K562 (cell line): ENCODE data around the gene FAF2. TPM values are rescaled to one million over a fixed set of nuclear protein-coding genes. Genes with fewer than 3 reads are reported as not detected.

ENCODE experiments used
- ATAC-seq: fragments of 200-7000 bp; cut with Tn5 transposase; 3 replicates; pipeline ENCODE4 v1.9.1; 2020; ENCODE audit warnings: moderate library complexity
- BruUV-seq: library from RNA; stranded (reverse); fragments of 400-500 nt; replicated peaks from 2 replicates; lab custom pipeline; 2021; lab: Mats Ljungman, UMichigan
- CTCF ChIA-PET: fragments of 300-600 bp; formaldehyde crosslinking; extraction: SDS; loops from one replicate; lab custom pipeline; 2021; ENCODE audit warnings: low intra/inter-chr PET ratio; lab: Yijun Ruan, JAX
- POLR2A ChIA-PET: fragments of 300-600, 350-650 bp; sonication (Branson Sonifier 250); formaldehyde crosslinking; extraction: SDS; loops from one replicate; lab custom pipeline; 2021; ENCODE audit warnings: antibody characterized with exemption, inconsistent platforms; lab: Yijun Ruan, JAX
- DNase-seq, 4 experiments: peaks; one replicate each; pipeline versions ENCODE4 v3.0.0 to v3.0.0-alpha.2; 2011 to 2018; ENCODE audit warnings: low spot score in 3 of 4, mixed read lengths in 3 of 4; ENCODE audit errors: extremely low read depth in 1 of 4
- FAIRE-seq: peaks from 2 replicates; lab custom pipeline; 2011; peaks lifted over from hg19 to GRCh38; lab: Jason Lieb, UNC
- H2AFZ ChIP-seq: 2 replicates; pipeline ENCODE4 v1.6.0; 2011; ENCODE audit warnings: low read depth, low read length, control low read depth, inconsistent platforms
- H3K27ac ChIP-seq: fragments of 200-600 bp; 3 replicates; pipeline ENCODE4 v1.8.0; 2011; ENCODE audit warnings: low read depth, mild to moderate bottlenecking, control low read depth, inconsistent platforms, low read length, moderate library complexity, mixed read lengths; ENCODE audit errors: extremely low read depth
- H3K27me3 ChIP-seq, 2 experiments: fragments of 300-600 bp in 1 of 2; 2 replicates in 1 of 2; 3 replicates in 1 of 2; pipeline versions ENCODE4 v1.6.0 to v1.8.0; 2011; ENCODE audit warnings: inconsistent platforms in 2 of 2, low read length in 2 of 2, mild to moderate bottlenecking in 1 of 2, mixed read lengths in 1 of 2, moderate library complexity in 1 of 2; ENCODE audit not compliant: control insufficient read depth in 2 of 2, insufficient read depth in 2 of 2
- H3K36me3 ChIP-seq: fragments of 300-600 bp; 3 replicates; pipeline ENCODE4 v1.8.0; 2011; ENCODE audit warnings: mild to moderate bottlenecking, low read length, inconsistent platforms; ENCODE audit not compliant: control insufficient read depth, insufficient read depth
- H3K4me1 ChIP-seq, 2 experiments: fragments of 200-600 bp in 1 of 2; replicated peaks in 1 of 2; 2 replicates in 1 of 2; 3 replicates in 1 of 2; pipeline versions ENCODE4 v1.5.1 to v1.8.0; 2011; ENCODE audit warnings: inconsistent platforms in 2 of 2, low read length in 2 of 2, mild to moderate bottlenecking in 1 of 2, mixed read lengths in 1 of 2, moderate library complexity in 1 of 2; ENCODE audit not compliant: control insufficient read depth in 2 of 2, insufficient read depth in 2 of 2
- H3K4me2 ChIP-seq: 2 replicates; pipeline ENCODE4 v1.6.1; 2011; ENCODE audit warnings: low read length, control low read depth, inconsistent platforms, mixed read lengths; ENCODE audit not compliant: insufficient read depth
- H3K4me3 ChIP-seq: fragments of 200-600 bp; sonication (generic), shearing (Covaris generic); 2 replicates; pipeline ENCODE4 v1.5.1; 2016; ENCODE audit warnings: control low read depth, inconsistent platforms
- H3K79me2 ChIP-seq: fragments of 200-600 bp; 3 replicates; pipeline ENCODE4 v1.8.0; 2011; ENCODE audit warnings: low read length, inconsistent platforms; ENCODE audit not compliant: control insufficient read depth, insufficient read depth
- H3K9ac ChIP-seq, 2 experiments: 2 replicates each; pipeline versions ENCODE4 v1.6.0 to v1.6.1; 2011; ENCODE audit warnings: low read depth in 2 of 2, low read length in 2 of 2, control low read depth in 1 of 2, inconsistent platforms in 1 of 2, mild to moderate bottlenecking in 1 of 2, mixed read lengths in 1 of 2; ENCODE audit not compliant: insufficient read depth in 1 of 2
- H3K9me1 ChIP-seq: one replicate; pipeline ENCODE4 v1.6.0; 2011; ENCODE audit warnings: inconsistent platforms, mild to moderate bottlenecking, low read length, moderate library complexity; ENCODE audit not compliant: control insufficient read depth, insufficient read depth
- H3K9me3 ChIP-seq: replicated peaks from 2 replicates; pipeline ENCODE4 v1.5.1; 2011; ENCODE audit warnings: low read depth, low read length, inconsistent platforms; ENCODE audit not compliant: control insufficient read depth, insufficient read depth
- H4K20me1 ChIP-seq: replicated peaks from 2 replicates; pipeline ENCODE4 v1.6.1; 2011; ENCODE audit warnings: low read length, inconsistent platforms, mixed read lengths; ENCODE audit not compliant: control insufficient read depth, insufficient read depth
- ARNT ChIP-seq, 2 experiments: fragments of 450-650 bp; IDR thresholded peaks; 2 replicates each; pipeline ENCODE4 v1.6.1; 2016; ENCODE audit warnings: mild to moderate bottlenecking in 1 of 2
- CBX2 ChIP-seq: fragments of 200-600 bp; sonication (generic); IDR thresholded peaks from one replicate; pipeline ENCODE4 v1.6.1; 2012; ENCODE audit warnings: mild to moderate bottlenecking, low read length, inconsistent platforms; ENCODE audit not compliant: insufficient read depth, poor library complexity, severe bottlenecking
- CXXC5 ChIP-seq: fragments of 250-450 bp; sonication (Bioruptor Pico); IDR thresholded peaks from 2 replicates; pipeline ENCODE4 v1.8.0; 2022; ENCODE audit warnings: inconsistent platforms, mild to moderate bottlenecking, moderate library complexity
- E2F3 ChIP-seq: fragments of 250-450 bp; sonication (Bioruptor Pico); IDR thresholded peaks from 2 replicates; pipeline ENCODE4 v1.4.0; 2020; ENCODE audit warnings: mild to moderate bottlenecking
- E2F5 ChIP-seq: sonication (generic); formaldehyde crosslinking; IDR thresholded peaks from 2 replicates; pipeline ENCODE4 v1.8.0; 2022; ENCODE audit warnings: mild to moderate bottlenecking, missing genetic modification reagents
- ERF ChIP-seq: fragments of 450-650 bp; formaldehyde crosslinking; IDR thresholded peaks from 2 replicates; pipeline ENCODE4 v1.4.0; 2020; ENCODE audit warnings: mild to moderate bottlenecking, mixed read lengths
- FIP1L1 ChIP-seq: fragments of 200-400 bp; formaldehyde crosslinking; IDR thresholded peaks from 2 replicates; pipeline ENCODE4 v1.6.1; 2018; ENCODE audit warnings: mild to moderate bottlenecking, low read depth, low read length; ENCODE audit not compliant: poor library complexity, severe bottlenecking
- KDM5B ChIP-seq: fragments of 200-600 bp; sonication (generic); IDR thresholded peaks from 2 replicates; pipeline ENCODE4 v1.6.1; 2012; ENCODE audit warnings: low read depth, mild to moderate bottlenecking, moderate library complexity, low read length, control low read depth, inconsistent platforms; ENCODE audit not compliant: insufficient replicate concordance
- KLF13 ChIP-seq: fragments of 450-650 bp; IDR thresholded peaks from 2 replicates; pipeline ENCODE4 v1.6.1; 2016; ENCODE audit warnings: missing genetic modification characterization, low read depth, mild to moderate bottlenecking, missing compliant biosample characterization, moderate library complexity, borderline replicate concordance
- MECOM ChIP-seq: fragments of 250-450 bp; sonication (Bioruptor Pico); IDR thresholded peaks from 2 replicates; pipeline ENCODE4 v1.8.0; 2022; ENCODE audit warnings: inconsistent platforms
- NCOA1 ChIP-seq: fragments of 450-650 bp; IDR thresholded peaks from 2 replicates; pipeline ENCODE4 v1.6.1; 2016; ENCODE audit warnings: low read depth
- NFATC3 ChIP-seq: fragments of 450-650 bp; IDR thresholded peaks from 2 replicates; pipeline ENCODE4 v1.6.1; 2017; ENCODE audit warnings: mild to moderate bottlenecking
- PRPF4 ChIP-seq: fragments of 200-400 bp; formaldehyde crosslinking; IDR thresholded peaks from one replicate; pipeline ENCODE4 v1.6.1; 2017; ENCODE audit warnings: low read length, low read depth, mild to moderate bottlenecking; ENCODE audit not compliant: insufficient read depth, poor library complexity, severe bottlenecking
- RFX5 ChIP-seq: IDR thresholded peaks from 2 replicates; pipeline ENCODE4 v1.6.1; 2011; ENCODE audit warnings: low read depth, mild to moderate bottlenecking, improper control_type of control experiment, low read length
- RFX7 ChIP-seq: fragments of 250-450 bp; sonication (Bioruptor Pico); IDR thresholded peaks from 2 replicates; pipeline ENCODE4 v1.5.1; 2021; ENCODE audit warnings: mild to moderate bottlenecking
- TEAD1 ChIP-seq, 2 experiments: fragments of 450-650 bp in 1 of 2; sonication (generic) in 1 of 2; formaldehyde crosslinking; IDR thresholded peaks; 2 replicates each; pipeline versions ENCODE4 v1.4.0 to v1.8.0; 2020 to 2022; ENCODE audit warnings: mild to moderate bottlenecking in 2 of 2, missing genetic modification reagents in 1 of 2
- ZFP1 ChIP-seq: fragments of 450-650 bp; formaldehyde crosslinking; IDR thresholded peaks from 2 replicates; pipeline ENCODE4 v1.4.0; 2020; ENCODE audit warnings: mild to moderate bottlenecking, mixed read lengths
- ZFP36 ChIP-seq: fragments of 150-350 bp; IDR thresholded peaks from 2 replicates; pipeline ENCODE4 v1.6.1; 2018; ENCODE audit warnings: low read length, low read depth; ENCODE audit not compliant: partially characterized antibody
- ZHX1 ChIP-seq: fragments of 150-350 bp; conservative IDR thresholded peaks from 2 replicates; pipeline ENCODE4 v1.6.1; 2014; ENCODE audit warnings: low read length
- ZKSCAN1 ChIP-seq: fragments of 150-350 bp; IDR thresholded peaks from 2 replicates; pipeline ENCODE4 v1.6.1; 2016; ENCODE audit warnings: low read depth, low read length
- ZNF445 ChIP-seq: fragments of 250-450 bp; sonication (Bioruptor Pico); IDR thresholded peaks from 2 replicates; pipeline ENCODE4 v1.4.0; 2020; ENCODE audit warnings: low read depth, mild to moderate bottlenecking, moderate library complexity
- ZNF830 ChIP-seq: fragments of 250-450 bp; sonication (Bioruptor Pico); IDR thresholded peaks from 2 replicates; pipeline ENCODE4 v1.5.0; 2021; ENCODE audit warnings: mild to moderate bottlenecking
- WGBS: fragments of 100-300 bp; shearing (Covaris generic); methylation state at CpG from one replicate; pipeline ENCODE4 v1.1.6; 2016; ENCODE audit warnings: low coverage, mixed read lengths; ENCODE audit not compliant: insufficient coverage; ENCODE audit errors: missing lambda C conversion rate; 5-methylcytosine and 5-hydroxymethylcytosine counted together
- in situ Hi-C: fragments of 300-500 bp; cut with MboI; formaldehyde crosslinking; loops from 4 replicates; pipeline ENCODE4 v1.15.0; 2018; ENCODE audit warnings: inconsistent platforms, mixed read lengths
- intact Hi-C: fragments of 100-400 bp; cut with micrococcal nuclease; formaldehyde crosslinking; loops from 2 replicates; pipeline ENCODE4 v1.14.2; 2022
- polyA plus RNA-seq, 8 experiments: library from polyadenylated mRNA; depleted of rRNA in 4 of 8; stranded (reverse) in 5 of 8; unstranded in 3 of 8; fragments of >200 nt; fragmentation: Nextera tagmentation in 2 of 8; fragmentation: Illumina TruSeq in 1 of 8; extraction: Ambion mirVana in 2 of 8; extraction: Trizol in 1 of 8; gene quantifications; 2 replicates each; pipeline versions ENCODE4 v1.2.1 to v1.2.3, GENCODE V29; 2011 to 2014; ENCODE audit warnings: inconsistent platforms in 1 of 8, missing spikeins in 1 of 8
- total RNA-seq, 7 experiments: library from RNA; depleted of rRNA in 6 of 7; stranded (reverse); fragments of >200 nt in 6 of 7; fragmentation: Illumina TruSeq in 2 of 7; extraction: Trizol in 2 of 7; gene quantifications; 2 replicates each; pipeline versions ENCODE4 v1.2.1 to v1.2.3, GENCODE V29; 2011 to 2021; ENCODE audit warnings: low replicate concordance in 1 of 7

Gene FAF2
- total and polyA plus RNA-seq, 9 of the 15 experiments (the other 6 are each of a cell fraction or from before 2014, with no cell fraction given), result 25.0 to 44.6 (median 36.1) TPM

- H3K9me3 ChIP-seq, result no peaks in the 10 kb centered on the region
- ATAC-seq (no peak), FAIRE-seq (no peak), DNase-seq (no peak)
- H3K4me1 ChIP-seq, result peaks cover 12 to 17% of the 10 kb centered on the region in 2 experiments; a peak in 4 of 5 replicates
- H3K27ac ChIP-seq, result no peak overlapping the region
- H3K79me2 ChIP-seq, result peaks cover 21% of the 10 kb centered on the region
- CTCF ChIA-PET, result no interaction called here
- no peaks in the 10 kb centered on the region for H3K27me3 ChIP-seq
- H3K4me2 ChIP-seq, result no peak overlapping the region
- H3K36me3 ChIP-seq, result peaks cover 15% of the 10 kb centered on the region; the same call in 2 of the 3 replicates
- H2AFZ ChIP-seq, result no peak overlapping the region
- TSS peak; percentile 46 for BruUV-seq
- intact Hi-C loops (loop anchor here (5.0 to 10.0 kb wide), 2 partner anchors 70 to 203 kb away; no protein-coding TSS in a partner anchor), in situ Hi-C loops (no loop called here)
- peaks cover 4% of the 10 kb centered on the region for H3K9me1 ChIP-seq
- 26% methylated on average over 3 of the region's 3 CpGs for WGBS
- H4K20me1 ChIP-seq, result peaks cover 9% of the 10 kb centered on the region; the same call in 1 of the 2 replicates
- H3K9ac ChIP-seq, result no peak overlapping the region
- POLR2A ChIA-PET, result interaction anchor here (0.6 to 1.6 kb wide), 2 partner anchors 9 to 128 kb away, joined by 3 to 4 read pairs; no protein-coding TSS in a partner anchor
- H3K4me3 ChIP-seq, result no peak overlapping the region
- TF ChIP-seq ZFP36 (peak; percentile 36), MECOM (no peak), KLF13 (tag) (no peak), RFX5 (no peak), ZFP1 (CRISPR knock-in tag) (no peak), ZKSCAN1 (peak; percentile 78), NFATC3 (no peak), ZHX1 (no peak), ZNF445 (no peak), TEAD1 (CRISPR knock-in tag; IDR thresholded peaks at IDR 0.05) (0 out of 4 replicates have a peak, but pooled peaks of 1 of the 2 experiments have one; percentile 18), E2F3 (CRISPR knock-in tag) (no peak), FIP1L1 (no peak), CXXC5 (no peak), RFX7 (no peak), NCOA1 (no peak), E2F5 (no peak), ERF (CRISPR knock-in tag) (no peak), ZNF830 (no peak), CBX2 (no peak), KDM5B (no peak), PRPF4 (no peak), ARNT (IDR thresholded peaks at IDR 0.05) (no peak)
Observed at GRCh38 chr5:176414704-176415103, 33.5 kb upstream of the FAF2 start.
